Spleen (tissue), 11 donors: Measurements from ENCODE around the gene LTV1. TPM values are rescaled to one million over a fixed set of nuclear protein-coding genes. Genes with fewer than 3 reads are reported as not detected.

Experiments used
- DNase-seq: peaks from one replicate; pipeline ENCODE4 v3.0.0-alpha.2; 2020
- H3K27ac ChIP-seq, 8 donors: fragments of 200-600 bp; sonication (generic) in 7 of 8; 1 replicate in 4 of 8; 2 replicates in 4 of 8; pipeline versions ENCODE4 v1.5.0 to v1.8.0; 2016 to 2021; ENCODE audit warnings: inconsistent platforms in 4 of 8, mild to moderate bottlenecking in 4 of 8, moderate library complexity in 1 of 8
- H3K27me3 ChIP-seq, 7 donors: fragments of 200-600 bp; sonication (generic) in 6 of 7; replicated peaks in 1 of 7; 1 replicate in 4 of 7; 2 replicates in 3 of 7; pipeline versions ENCODE4 v1.5.0 to v1.8.0; 2016 to 2021; ENCODE audit warnings: inconsistent platforms in 3 of 7, mild to moderate bottlenecking in 1 of 7
- H3K36me3 ChIP-seq, 6 donors: fragments of 200-600 bp; sonication (generic) in 5 of 6; 1 replicate in 4 of 6; 2 replicates in 2 of 6; pipeline versions ENCODE4 v1.5.0 to v1.8.0; 2016 to 2021; ENCODE audit warnings: inconsistent platforms in 2 of 6
- H3K4me1 ChIP-seq, 6 donors: fragments of 200-600 bp; sonication (generic) in 5 of 6; 1 replicate in 3 of 6; 2 replicates in 3 of 6; pipeline versions ENCODE4 v1.5.0 to v1.8.0; 2016 to 2021; ENCODE audit warnings: inconsistent platforms in 3 of 6
- H3K4me3 ChIP-seq, 8 donors: fragments of 200-600 bp; sonication (generic) in 7 of 8; 1 replicate in 4 of 8; 2 replicates in 4 of 8; pipeline versions ENCODE4 v1.5.0 to v1.8.0; 2016 to 2021; ENCODE audit warnings: inconsistent platforms in 4 of 8, mild to moderate bottlenecking in 4 of 8, moderate library complexity in 2 of 8
- H3K9me3 ChIP-seq, 8 donors: fragments of 200-600 bp; sonication (generic) in 7 of 8; 1 replicate in 4 of 8; 2 replicates in 4 of 8; pipeline versions ENCODE4 v1.5.0 to v1.8.0; 2016 to 2021; ENCODE audit warnings: inconsistent platforms in 4 of 8
- CTCF ChIP-seq, 11 experiments: fragments of 200-600 bp in 7 of 11; fragments of 450-650 bp in 4 of 11; sonication (generic) in 4 of 11; IDR thresholded peaks in 8 of 11; conservative IDR thresholded peaks in 3 of 11; 1 replicate in 7 of 11; 2 replicates in 4 of 11; pipeline versions ENCODE4 v1.4.0 to v1.8.0; 2016 to 2021; ENCODE audit warnings: antibody characterized with exemption in 11 of 11, inconsistent platforms in 4 of 11, mild to moderate bottlenecking in 1 of 11
- POLR2A ChIP-seq, 3 donors: fragments of 450-650 bp; IDR thresholded peaks; one replicate each; pipeline ENCODE4 v1.5.1; 2017; ENCODE audit warnings: antibody characterized with exemption in 3 of 3, mild to moderate bottlenecking in 1 of 3
- POLR2AphosphoS5 ChIP-seq, 3 donors: sonication (generic); formaldehyde crosslinking; IDR thresholded peaks; one replicate each; pipeline ENCODE4 v1.5.1; 2017; ENCODE audit warnings: antibody characterized with exemption in 3 of 3
- WGBS, 5 donors: extraction: QIAGEN DNeasy Blood & Tissue Kit in 3 of 5; methylation state at CpG; one replicate each; pipeline versions ENCODE4 v1.1.5 to v1.1.7; 2013 to 2018; 5-methylcytosine and 5-hydroxymethylcytosine counted together
- intact Hi-C: fragments of 100-400 bp; cut with DNase I; formaldehyde crosslinking; loops from one replicate; pipeline ENCODE4 v1.15.0; 2023; ENCODE audit warnings: low total_unique reads
- polyA plus RNA-seq, 3 donors: library from polyadenylated mRNA; stranded (reverse); fragments of 200-250 nt; gene quantifications; one replicate each; pipeline ENCODE4 v1.2.1, GENCODE V29; 2013
- total RNA-seq, 7 donors: library from RNA; depleted of rRNA in 3 of 7; stranded (reverse); fragments of >200 nt in 3 of 7; fragmentation: NEBNext Ultra II Directional in 4 of 7; extraction: Animal tissue kit (Norgen Biotek cat#: 25700) in 4 of 7; gene quantifications; one replicate each; pipeline versions ENCODE4 v1.1.0 to v1.2.1, GENCODE V29; 2016 to 2021
- donor health status: healthy with polysubstance abuse.
- donor health status: DM: no; HTN: no; CAD: no; lungs with moderate emphysema.
- donor health status: DM: no; HTN: no; CAD: no.
- donor health status: Bipolar disorder and iron deficiency.
- donor health status: healthy.
- donor health status: DM: no; HTN: no; CAD: no.
- donor health status: DM: yes; HTN: yes; CAD: no.

Gene LTV1
- total and polyA plus RNA-seq, 10 donors: 12.4 to 25.8 (median 19.8) TPM

DNA sequence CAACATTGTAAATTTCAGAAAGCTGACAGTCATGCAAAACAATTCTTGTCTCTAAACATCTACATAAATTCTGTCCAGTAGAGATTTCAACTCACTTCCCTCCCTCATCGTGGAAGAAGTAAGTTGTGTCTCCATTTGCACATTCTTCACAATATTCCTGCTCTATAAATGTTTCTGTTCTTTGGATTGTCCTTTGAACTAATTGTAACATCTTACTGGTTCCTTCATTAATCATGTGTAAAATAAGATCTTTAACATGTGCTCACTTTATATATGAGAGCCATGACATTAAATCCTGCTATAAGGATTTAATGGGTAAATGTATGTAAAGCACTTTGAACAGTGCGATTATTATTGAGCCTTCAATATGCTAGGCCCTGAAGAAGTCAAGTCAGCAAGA is 7.0 kb upstream of the LTV1 start:
- no peaks in the 10 kb centered on the region for H3K9me3 ChIP-seq
- no peak for DNase-seq
- intact Hi-C loops: no loop called here
- no peak overlapping the region for H3K4me3 ChIP-seq
- no peak overlapping the region for H3K27ac ChIP-seq
- no peaks in the 10 kb centered on the region for H3K4me1 ChIP-seq
- no peaks in the 10 kb centered on the region for H3K27me3 ChIP-seq
- no peak for TF ChIP-seq POLR2AphosphoS5 (IDR thresholded peaks at IDR 0.05)
- TF ChIP-seq CTCF (IDR thresholded peaks at IDR 0.05 in 8 of 11, conservative IDR thresholded peaks at IDR 0.05 in 3 of 11): no peak
- TF ChIP-seq POLR2A (IDR thresholded peaks at IDR 0.05): no peak
- peaks cover 0 to 9% (median 0%) of the 10 kb centered on the region in 6 donors for H3K36me3 ChIP-seq
- 89 to 96% (median 95%) methylated on average over 2 of the region's 2 CpGs for WGBS, 5 donors

DNA sequence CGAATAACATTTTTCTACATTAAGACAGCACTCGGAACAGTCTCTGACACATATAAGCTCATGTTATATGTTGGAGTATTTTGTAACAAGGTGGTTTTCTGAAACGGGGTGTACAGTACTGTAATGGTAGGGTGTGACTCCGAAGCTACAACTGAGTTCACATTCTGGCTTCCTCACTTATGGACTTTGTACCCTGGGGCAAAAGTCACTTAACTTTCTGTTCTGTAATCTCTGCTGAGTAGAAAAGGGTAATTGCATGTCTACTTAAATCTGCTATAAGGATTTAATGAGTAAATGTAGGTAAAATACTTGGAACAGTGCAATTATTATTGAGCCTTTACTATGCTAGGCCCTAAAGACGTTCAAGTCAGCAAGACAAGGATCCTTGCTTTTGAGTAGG is 4.7 kb upstream of the LTV1 start:
- no peak for TF ChIP-seq CTCF (IDR thresholded peaks at IDR 0.05 in 8 of 11, conservative IDR thresholded peaks at IDR 0.05 in 3 of 11)
- no peak for TF ChIP-seq POLR2A (IDR thresholded peaks at IDR 0.05)
- no peak for TF ChIP-seq POLR2AphosphoS5 (IDR thresholded peaks at IDR 0.05)

GRCh38 chr6:143839196-143839595 is 3.9 kb upstream of the LTV1 start:
- DNase-seq: no peak
- Histone ChIP-seq H3K27ac (no peak overlapping the region), H3K4me1 (peaks cover 3 to 17% (median 12%) of the 10 kb centered on the region in 6 donors), H3K27me3 (no peaks in the 10 kb centered on the region), H3K9me3 (no peaks in the 10 kb centered on the region), H3K36me3 (no peaks in the 10 kb centered on the region), H3K4me3 (no peak overlapping the region)
- 65 to 83% (median 81%) methylated on average over 4 of the region's 4 CpGs for WGBS, 5 donors
- intact Hi-C loops: no loop called here
- TF ChIP-seq CTCF (IDR thresholded peaks at IDR 0.05 in 8 of 11, conservative IDR thresholded peaks at IDR 0.05 in 3 of 11): no peak
- TF ChIP-seq POLR2A (IDR thresholded peaks at IDR 0.05): no peak
- no peak for TF ChIP-seq POLR2AphosphoS5 (IDR thresholded peaks at IDR 0.05)

More for the DNA sequence above, 4.7 kb upstream of the LTV1 start:
- 83 to 92% (median 86%) methylated on average over 5 of the region's 5 CpGs for WGBS, 5 donors
- no peak for DNase-seq
- Histone ChIP-seq H3K27ac (no peak overlapping the region), H3K36me3 (no peaks in the 10 kb centered on the region), H3K9me3 (no peaks in the 10 kb centered on the region), H3K4me1 (peaks cover 0 to 9% (median 5%) of the 10 kb centered on the region in 6 donors), H3K4me3 (no peak overlapping the region), H3K27me3 (no peaks in the 10 kb centered on the region)
- intact Hi-C loops: no loop called here

GRCh38 chr6:143840595-143841265 is 2.4 kb upstream of the LTV1 start:
- H3K4me3 ChIP-seq: no peak overlapping the region
- peaks cover 8 to 32% (median 26%) of the 10 kb centered on the region in 6 donors for H3K4me1 ChIP-seq
- H3K27me3 ChIP-seq: no peaks in the 10 kb centered on the region
- no peak for DNase-seq
- TF ChIP-seq POLR2A (IDR thresholded peaks at IDR 0.05) (no peak), POLR2AphosphoS5 (IDR thresholded peaks at IDR 0.05) (no peak), CTCF (IDR thresholded peaks at IDR 0.05 in 8 of 11, conservative IDR thresholded peaks at IDR 0.05 in 3 of 11) (no peak)
- no peak overlapping the region for H3K27ac ChIP-seq
- intact Hi-C loops: loop anchor here (5.0 to 10.0 kb wide), 2 partner anchors 163 to 174 kb away; partner anchors contain the start of gene PHACTR2
- H3K36me3 ChIP-seq: peaks cover 0 to 14% (median 11%) of the 10 kb centered on the region in 6 donors
- no peaks in the 10 kb centered on the region for H3K9me3 ChIP-seq
- WGBS, 5 donors: 93 to 97% (median 94%) methylated on average over 6 of the region's 6 CpGs
